GM12878 (cell line): ENCODE results near the gene SCN8A. TPM values are rescaled to one million over a fixed set of nuclear protein-coding genes. Genes with fewer than 3 reads are reported as not detected.

Source experiments
- ATAC-seq: fragments of 200-7000 bp; cut with Tn5 transposase; 3 replicates; pipeline ENCODE4 v1.9.1; 2020; ENCODE audit warnings: mild to moderate bottlenecking, moderate library complexity
- BruUV-seq: library from RNA; stranded (reverse); fragments of 400-500 nt; replicated peaks from 2 replicates; lab custom pipeline; 2021; lab: Mats Ljungman, UMichigan
- CTCF ChIA-PET: fragments of 300-600 bp; sonication (Branson Sonifier 250); formaldehyde crosslinking; extraction: SDS; loops from one replicate; lab custom pipeline; 2021; ENCODE audit warnings: inconsistent platforms; lab: Yijun Ruan, JAX
- POLR2A ChIA-PET: fragments of 350-600 bp; formaldehyde crosslinking; extraction: SDS; loops from one replicate; lab custom pipeline; 2021; ENCODE audit warnings: inconsistent platforms; lab: Charles Lee
- RAD21 ChIA-PET: fragments of 300-600 bp; sonication (Branson Sonifier 250); formaldehyde crosslinking; loops from one replicate; lab custom pipeline; 2023; ENCODE audit warnings: antibody characterized with exemption; ENCODE audit not compliant: unreplicated experiment; lab: Charles Lee
- SMC1A ChIA-PET: fragments of 300-600 bp; sonication (Branson Sonifier 250); formaldehyde crosslinking; loops from one replicate; lab custom pipeline; 2023; ENCODE audit not compliant: unreplicated experiment, uncharacterized antibody; lab: Charles Lee
- DNase-seq: peaks from one replicate; pipeline ENCODE4 v3.0.0-alpha.2; 2011; ENCODE audit warnings: low read depth, low spot score
- FAIRE-seq: peaks from 3 replicates; lab custom pipeline; 2011; peaks lifted over from hg19 to GRCh38; lab: Jason Lieb, UNC
- H2AFZ ChIP-seq: 2 replicates; pipeline ENCODE4 v1.6.0; 2011; ENCODE audit warnings: low read depth, low read length, control low read depth; ENCODE audit not compliant: control insufficient read depth
- H3K27ac ChIP-seq: 2 replicates; pipeline ENCODE4 v1.5.1; 2011; ENCODE audit warnings: control low read depth; ENCODE audit not compliant: control insufficient read depth, insufficient read depth
- H3K27me3 ChIP-seq, 2 experiments: replicated peaks in 1 of 2; 2 replicates each; pipeline versions ENCODE4 v1.6.0 to v1.6.1; 2011; ENCODE audit warnings: low read length in 1 of 2; ENCODE audit not compliant: control insufficient read depth in 2 of 2, insufficient read depth in 2 of 2
- H3K36me3 ChIP-seq, 2 experiments: 2 replicates each; pipeline ENCODE4 v1.5.1; 2011; ENCODE audit warnings: low read length in 1 of 2; ENCODE audit not compliant: control insufficient read depth in 2 of 2, insufficient read depth in 2 of 2
- H3K4me1 ChIP-seq: 2 replicates; pipeline ENCODE4 v1.6.1; 2011; ENCODE audit warnings: mild to moderate bottlenecking, low read length, moderate library complexity, mixed read lengths; ENCODE audit not compliant: control insufficient read depth, insufficient read depth
- H3K4me2 ChIP-seq: 2 replicates; pipeline ENCODE4 v1.6.0; 2011; ENCODE audit warnings: control low read depth; ENCODE audit not compliant: control insufficient read depth, insufficient read depth
- H3K4me3 ChIP-seq: fragments of 200-600 bp; sonication (generic); 2 replicates; pipeline ENCODE4 v1.5.1; 2016
- H3K79me2 ChIP-seq: 2 replicates; pipeline ENCODE4 v1.6.0; 2011; ENCODE audit warnings: low read length; ENCODE audit not compliant: control insufficient read depth, insufficient read depth
- H3K9ac ChIP-seq: 2 replicates; pipeline ENCODE4 v1.8.0; 2011; ENCODE audit warnings: low read length, control low read depth, mixed read lengths; ENCODE audit not compliant: control insufficient read depth, insufficient read depth
- H3K9me3 ChIP-seq: replicated peaks from 3 replicates; pipeline ENCODE4 v1.5.1; 2011; ENCODE audit warnings: mild to moderate bottlenecking, low read length; ENCODE audit not compliant: control insufficient read depth, insufficient read depth
- H4K20me1 ChIP-seq: 2 replicates; pipeline ENCODE4 v1.6.0; 2011; ENCODE audit not compliant: control insufficient read depth, insufficient read depth
- IRF4 ChIP-seq: IDR thresholded peaks from 2 replicates; pipeline ENCODE4 v1.6.1; 2011; ENCODE audit warnings: low read depth, low read length
- IRF5 ChIP-seq: fragments of 450-650 bp; IDR thresholded peaks from 2 replicates; pipeline ENCODE4 v1.6.1; 2017; ENCODE audit warnings: borderline replicate concordance
- JUNB ChIP-seq: IDR thresholded peaks from 2 replicates; pipeline ENCODE4 v1.6.1; 2016; ENCODE audit warnings: antibody characterized with exemption, mild to moderate bottlenecking
- NBN ChIP-seq: fragments of 450-650 bp; IDR thresholded peaks from 2 replicates; pipeline ENCODE4 v1.6.1; 2016
- RAD51 ChIP-seq: fragments of 450-650 bp; IDR thresholded peaks from 2 replicates; pipeline ENCODE4 v1.6.1; 2016; ENCODE audit warnings: moderate library complexity, mild to moderate bottlenecking, inconsistent platforms
- RCOR1 ChIP-seq: conservative IDR thresholded peaks from 2 replicates; pipeline ENCODE4 v1.6.1; 2012; ENCODE audit warnings: low read depth, low read length, improper control_type of control experiment
- RELB ChIP-seq: fragments of 450-650 bp; IDR thresholded peaks from 2 replicates; pipeline ENCODE4 v1.6.1; 2017; ENCODE audit warnings: low read depth, mild to moderate bottlenecking, moderate library complexity
- RFX5 ChIP-seq: IDR thresholded peaks from 2 replicates; pipeline ENCODE4 v1.6.1; 2011; ENCODE audit warnings: low read depth, low read length, improper control_type of control experiment
- RUNX3 ChIP-seq: IDR thresholded peaks from 2 replicates; pipeline ENCODE4 v1.6.1; 2012; ENCODE audit warnings: low read length, inconsistent platforms
- YY1 ChIP-seq: IDR thresholded peaks from 2 replicates; pipeline ENCODE4 v1.6.1; 2011; ENCODE audit warnings: low read depth, mild to moderate bottlenecking, low read length
- ZNF24 ChIP-seq: fragments of 450-650 bp; IDR thresholded peaks from 2 replicates; pipeline ENCODE4 v1.6.1; 2017; ENCODE audit warnings: antibody characterized with exemption, mild to moderate bottlenecking
- WGBS: methylation state at CpG from one replicate; pipeline ENCODE4 v1.1.6; 2016; ENCODE audit warnings: low lambda C conversion rate; ENCODE audit not compliant: insufficient replicate concordance, insufficient coverage; ENCODE audit errors: missing lambda C conversion rate; 5-methylcytosine and 5-hydroxymethylcytosine counted together
- in situ Hi-C: fragments of 300-500 bp; cut with MboI; formaldehyde crosslinking; loops from 9 replicates; pipeline ENCODE4 v1.14.3; 2018; ENCODE audit warnings: mixed read lengths
- intact Hi-C: fragments of 100-400 bp; cut with micrococcal nuclease; formaldehyde crosslinking; loops from one replicate; pipeline ENCODE4 v1.14.2; 2022; ENCODE audit not compliant: unreplicated experiment
- polyA plus RNA-seq, 11 experiments: library from polyadenylated mRNA; depleted of rRNA in 4 of 11; unstranded in 6 of 11; stranded (reverse) in 5 of 11; fragments of >200 nt; fragmentation: Nextera tagmentation in 4 of 11; fragmentation: Illumina TruSeq in 1 of 11; extraction: Ambion mirVana in 4 of 11; extraction: Trizol in 1 of 11; gene quantifications; 1 replicate in 1 of 11; 2 replicates in 10 of 11; pipeline versions ENCODE4 v1.2.1 to v1.2.3, GENCODE V29; 2011 to 2016; ENCODE audit warnings: inconsistent platforms in 2 of 11, missing spikeins in 2 of 11, low read depth in 1 of 11
- total RNA-seq, 4 experiments: library from RNA; depleted of rRNA in 3 of 4; stranded (reverse); fragments of >200 nt in 3 of 4; fragmentation: Illumina TruSeq in 1 of 4; extraction: Trizol in 1 of 4; gene quantifications; 2 replicates each; pipeline versions ENCODE4 v1.2.1 to v1.2.3, GENCODE V29; 2013 to 2021
- TF ChIP-seq, protein P1 (sequence below): IDR thresholded peaks from 2 replicates; pipeline ENCODE4 v1.6.1; 2011; ENCODE audit warnings: low read depth, low read length, improper control_type of control experiment, borderline replicate concordance
- TF ChIP-seq, protein P2 (sequence below): fragments of 450-650 bp; IDR thresholded peaks from 2 replicates; pipeline ENCODE4 v1.6.1; 2018; ENCODE audit warnings: borderline replicate concordance, mild to moderate bottlenecking; ENCODE audit not compliant: partially characterized antibody
- TF ChIP-seq, protein P3 (sequence below), 3 experiments: IDR thresholded peaks in 2 of 3; conservative IDR thresholded peaks in 1 of 3; 2 replicates each; pipeline ENCODE4 v1.5.1; 2011; ENCODE audit warnings: low read depth in 3 of 3, low read length in 3 of 3, mild to moderate bottlenecking in 3 of 3, control low read depth in 2 of 3, moderate library complexity in 2 of 3, inconsistent platforms in 1 of 3, mixed read lengths in 1 of 3; ENCODE audit not compliant: control insufficient read depth in 2 of 3, insufficient read depth in 1 of 3; ENCODE audit errors: extremely low read depth in 1 of 3

The SCN8A gene
- total and polyA plus RNA-seq, 10 of the 15 experiments (the other 5 are each of a cell fraction or from before 2014, with no cell fraction given) = 0.02 to 0.23 (median 0.06) TPM; not detected in 2

GRCh38 chr12:51666696-51667095, 75.7 kb downstream of the SCN8A start:
- intact Hi-C loops = no loop called here
- DNase-seq = no peak
- ChIA-PET POLR2A (no interaction called here), RAD21 (no interaction called here)
- no peaks in the 10 kb centered on the region for H3K4me1 ChIP-seq
- H2AFZ ChIP-seq = no peak overlapping the region
- H3K27ac ChIP-seq = no peak overlapping the region
- no peaks in the 10 kb centered on the region for H4K20me1 ChIP-seq
- H3K9me3 ChIP-seq = no peaks in the 10 kb centered on the region
- no TSS peak for BruUV-seq
- TF ChIP-seq, protein P1, sequence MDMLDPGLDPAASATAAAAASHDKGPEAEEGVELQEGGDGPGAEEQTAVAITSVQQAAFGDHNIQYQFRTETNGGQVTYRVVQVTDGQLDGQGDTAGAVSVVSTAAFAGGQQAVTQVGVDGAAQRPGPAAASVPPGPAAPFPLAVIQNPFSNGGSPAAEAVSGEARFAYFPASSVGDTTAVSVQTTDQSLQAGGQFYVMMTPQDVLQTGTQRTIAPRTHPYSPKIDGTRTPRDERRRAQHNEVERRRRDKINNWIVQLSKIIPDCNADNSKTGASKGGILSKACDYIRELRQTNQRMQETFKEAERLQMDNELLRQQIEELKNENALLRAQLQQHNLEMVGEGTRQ = no peak
- TF ChIP-seq RELB = no peak
- TF ChIP-seq RUNX3 = no peak
- TF ChIP-seq, protein P2, sequence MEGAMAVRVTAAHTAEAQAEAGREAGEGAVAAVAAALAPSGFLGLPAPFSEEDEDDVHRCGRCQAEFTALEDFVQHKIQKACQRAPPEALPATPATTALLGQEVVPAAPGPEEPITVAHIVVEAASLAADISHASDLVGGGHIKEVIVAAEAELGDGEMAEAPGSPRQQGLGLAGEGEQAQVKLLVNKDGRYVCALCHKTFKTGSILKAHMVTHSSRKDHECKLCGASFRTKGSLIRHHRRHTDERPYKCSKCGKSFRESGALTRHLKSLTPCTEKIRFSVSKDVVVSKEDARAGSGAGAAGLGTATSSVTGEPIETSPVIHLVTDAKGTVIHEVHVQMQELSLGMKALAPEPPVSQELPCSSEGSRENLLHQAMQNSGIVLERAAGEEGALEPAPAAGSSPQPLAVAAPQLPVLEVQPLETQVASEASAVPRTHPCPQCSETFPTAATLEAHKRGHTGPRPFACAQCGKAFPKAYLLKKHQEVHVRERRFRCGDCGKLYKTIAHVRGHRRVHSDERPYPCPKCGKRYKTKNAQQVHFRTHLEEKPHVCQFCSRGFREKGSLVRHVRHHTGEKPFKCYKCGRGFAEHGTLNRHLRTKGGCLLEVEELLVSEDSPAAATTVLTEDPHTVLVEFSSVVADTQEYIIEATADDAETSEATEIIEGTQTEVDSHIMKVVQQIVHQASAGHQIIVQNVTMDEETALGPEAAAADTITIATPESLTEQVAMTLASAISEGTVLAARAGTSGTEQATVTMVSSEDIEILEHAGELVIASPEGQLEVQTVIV = no peak
- no peak for TF ChIP-seq IRF5
- no peak for TF ChIP-seq RAD51
- TF ChIP-seq, protein P3, sequence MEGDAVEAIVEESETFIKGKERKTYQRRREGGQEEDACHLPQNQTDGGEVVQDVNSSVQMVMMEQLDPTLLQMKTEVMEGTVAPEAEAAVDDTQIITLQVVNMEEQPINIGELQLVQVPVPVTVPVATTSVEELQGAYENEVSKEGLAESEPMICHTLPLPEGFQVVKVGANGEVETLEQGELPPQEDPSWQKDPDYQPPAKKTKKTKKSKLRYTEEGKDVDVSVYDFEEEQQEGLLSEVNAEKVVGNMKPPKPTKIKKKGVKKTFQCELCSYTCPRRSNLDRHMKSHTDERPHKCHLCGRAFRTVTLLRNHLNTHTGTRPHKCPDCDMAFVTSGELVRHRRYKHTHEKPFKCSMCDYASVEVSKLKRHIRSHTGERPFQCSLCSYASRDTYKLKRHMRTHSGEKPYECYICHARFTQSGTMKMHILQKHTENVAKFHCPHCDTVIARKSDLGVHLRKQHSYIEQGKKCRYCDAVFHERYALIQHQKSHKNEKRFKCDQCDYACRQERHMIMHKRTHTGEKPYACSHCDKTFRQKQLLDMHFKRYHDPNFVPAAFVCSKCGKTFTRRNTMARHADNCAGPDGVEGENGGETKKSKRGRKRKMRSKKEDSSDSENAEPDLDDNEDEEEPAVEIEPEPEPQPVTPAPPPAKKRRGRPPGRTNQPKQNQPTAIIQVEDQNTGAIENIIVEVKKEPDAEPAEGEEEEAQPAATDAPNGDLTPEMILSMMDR (IDR thresholded peaks at IDR 0.05 in 2 of 3, conservative IDR thresholded peaks at IDR 0.05 in 1 of 3; ENCODE audit: control insufficient read depth in 2 of 3, extremely low read depth in 1 of 3, insufficient read depth in 1 of 3, low read depth in 3 of 3, low read length in 3 of 3) = no peak
- TF ChIP-seq NBN = no peak
- no peak for TF ChIP-seq IRF4
- TF ChIP-seq YY1 = no peak
- TF ChIP-seq RFX5 = no peak
- no peak for TF ChIP-seq ZNF24
- no peak for TF ChIP-seq RCOR1
- TF ChIP-seq JUNB = no peak
- TF ChIP-seq, all 136 proteins: peak for 0
- 0% methylated on average over 5 of the region's 5 CpGs for WGBS
- no peak overlapping the region for H3K9ac ChIP-seq
- no peaks in the 10 kb centered on the region; a peak in 2 of 4 replicates for H3K27me3 ChIP-seq
- H3K36me3 ChIP-seq = no peaks in the 10 kb centered on the region
- in situ Hi-C loops = no loop called here
- H3K79me2 ChIP-seq = no peaks in the 10 kb centered on the region
- no peak overlapping the region for H3K4me3 ChIP-seq
- FAIRE-seq = peak; percentile 13
- SMC1A ChIA-PET = no interaction called here
- ATAC-seq = no peak
- no peak overlapping the region for H3K4me2 ChIP-seq
- CTCF ChIA-PET = no interaction called here
